ENCODE results near the gene AHRR.

The AHRR gene

GRCh38 chr5:435156-435790 lies 113.8 kb downstream of the AHRR start:
- no peak for TF ChIP-seq CTCF (IDR thresholded peaks at IDR 0.05; ENCODE audit: poor library complexity, severe bottlenecking)
- DNase-seq (ENCODE audit: low spot score) (peak; percentile 42), ATAC-seq (ENCODE audit: low read depth) (no peak)
- H3K36me3 ChIP-seq (ENCODE audit: low read depth) = no peaks in the 10 kb centered on the region
- no peak overlapping the region for H3K27ac ChIP-seq (ENCODE audit: poor library complexity, severe bottlenecking)
- H3K4me1 ChIP-seq (ENCODE audit: insufficient read depth, poor library complexity, severe bottlenecking) = no peaks in the 10 kb centered on the region
- no peaks in the 10 kb centered on the region for H3K27me3 ChIP-seq (ENCODE audit: insufficient read depth, poor library complexity, severe bottlenecking)
- H3K9me3 ChIP-seq (ENCODE audit: severe bottlenecking) = no peaks in the 10 kb centered on the region
- H3K4me3 ChIP-seq (ENCODE audit: severe bottlenecking) = no peak overlapping the region

GRCh38 chr5:435961-436640 lies 114.6 kb downstream of the AHRR start:
- no peaks in the 10 kb centered on the region for H3K9me3 ChIP-seq (ENCODE audit: severe bottlenecking)
- H3K27me3 ChIP-seq (ENCODE audit: insufficient read depth, poor library complexity, severe bottlenecking) = no peaks in the 10 kb centered on the region
- ATAC-seq (ENCODE audit: low read depth) = peak; percentile 76
- TF ChIP-seq CTCF (IDR thresholded peaks at IDR 0.05; ENCODE audit: poor library complexity, severe bottlenecking) = peak; percentile 62
- H3K4me3 ChIP-seq (ENCODE audit: severe bottlenecking) = no peak overlapping the region
- H3K4me1 ChIP-seq (ENCODE audit: insufficient read depth, poor library complexity, severe bottlenecking) = no peaks in the 10 kb centered on the region
- no peak overlapping the region for H3K27ac ChIP-seq (ENCODE audit: poor library complexity, severe bottlenecking)
- peak; percentile 73 for DNase-seq (ENCODE audit: low spot score)
- H3K36me3 ChIP-seq (ENCODE audit: low read depth) = no peaks in the 10 kb centered on the region

- H3K4me1 ChIP-seq (ENCODE audit: insufficient read depth, poor library complexity, severe bottlenecking) = no peaks in the 10 kb centered on the region
- no peak overlapping the region for H3K4me3 ChIP-seq (ENCODE audit: severe bottlenecking)
- no peak for DNase-seq (ENCODE audit: low spot score)
- H3K36me3 ChIP-seq (ENCODE audit: low read depth) = no peaks in the 10 kb centered on the region
- TF ChIP-seq CTCF (IDR thresholded peaks at IDR 0.05; ENCODE audit: poor library complexity, severe bottlenecking) = peak; percentile 31
- no peak for ATAC-seq (ENCODE audit: low read depth)
- no peak overlapping the region for H3K27ac ChIP-seq (ENCODE audit: poor library complexity, severe bottlenecking)
- no peaks in the 10 kb centered on the region for H3K9me3 ChIP-seq (ENCODE audit: severe bottlenecking)
- H3K27me3 ChIP-seq (ENCODE audit: insufficient read depth, poor library complexity, severe bottlenecking) = no peaks in the 10 kb centered on the region
Measured at GRCh38 chr5:436641-436975, 115.1 kb downstream of the AHRR start.

- TF ChIP-seq CTCF (IDR thresholded peaks at IDR 0.05; ENCODE audit: poor library complexity, severe bottlenecking) = no peak
- DNase-seq (ENCODE audit: low spot score) = peak; percentile 67
- H3K27ac ChIP-seq (ENCODE audit: poor library complexity, severe bottlenecking) = no peak overlapping the region
- H3K4me1 ChIP-seq (ENCODE audit: insufficient read depth, poor library complexity, severe bottlenecking) = peaks cover 4% of the 10 kb centered on the region
- no peak for ATAC-seq (ENCODE audit: low read depth)
- H3K36me3 ChIP-seq (ENCODE audit: low read depth) = no peaks in the 10 kb centered on the region
- no peaks in the 10 kb centered on the region for H3K27me3 ChIP-seq (ENCODE audit: insufficient read depth, poor library complexity, severe bottlenecking)
- H3K4me3 ChIP-seq (ENCODE audit: severe bottlenecking) = no peak overlapping the region
- H3K9me3 ChIP-seq (ENCODE audit: severe bottlenecking) = no peaks in the 10 kb centered on the region
Measured at GRCh38 chr5:437281-437771, 115.8 kb downstream of the AHRR start.

- peaks cover 4% of the 10 kb centered on the region for H3K4me1 ChIP-seq (ENCODE audit: insufficient read depth, poor library complexity, severe bottlenecking)
- H3K9me3 ChIP-seq (ENCODE audit: severe bottlenecking) = no peaks in the 10 kb centered on the region
- no peaks in the 10 kb centered on the region for H3K27me3 ChIP-seq (ENCODE audit: insufficient read depth, poor library complexity, severe bottlenecking)
- no peak for TF ChIP-seq CTCF (IDR thresholded peaks at IDR 0.05; ENCODE audit: poor library complexity, severe bottlenecking)
- ATAC-seq (ENCODE audit: low read depth) (no peak), DNase-seq (ENCODE audit: low spot score) (peak; percentile 71)
- no peaks in the 10 kb centered on the region for H3K36me3 ChIP-seq (ENCODE audit: low read depth)
- H3K27ac ChIP-seq (ENCODE audit: poor library complexity, severe bottlenecking) = no peak overlapping the region
- no peak overlapping the region for H3K4me3 ChIP-seq (ENCODE audit: severe bottlenecking)
Measured at GRCh38 chr5:438481-438981, 117.0 kb downstream of the AHRR start.

All from RWPE2 (cell line).